Thyroid gland (tissue), 4 donors: Measurements from ENCODE around the gene TRIM16. TPM values are rescaled to one million over a fixed set of nuclear protein-coding genes. Genes with fewer than 3 reads are reported as not detected.

Source experiments
- DNase-seq, 2 donors: peaks; one replicate each; pipeline ENCODE4 v3.0.0-alpha.2; 2019
- H3K27ac ChIP-seq, 3 donors: fragments of 200-600 bp; sonication (generic); 1 replicate in 2 of 3; 2 replicates in 1 of 3; pipeline ENCODE4 v1.5.1; 2016 to 2019; ENCODE audit warnings: mild to moderate bottlenecking in 1 of 3, moderate library complexity in 1 of 3
- H3K27me3 ChIP-seq: fragments of 200-600 bp; sonication (generic); one replicate; pipeline ENCODE4 v1.5.1; 2019
- H3K36me3 ChIP-seq, 2 donors: fragments of 200-600 bp; sonication (generic); one replicate each; pipeline ENCODE4 v1.5.1; 2016 to 2019
- H3K4me1 ChIP-seq, 2 donors: fragments of 200-600 bp; sonication (generic); one replicate each; pipeline ENCODE4 v1.5.1; 2017 to 2019
- H3K4me3 ChIP-seq, 3 donors: fragments of 200-600 bp; sonication (generic); replicated peaks in 1 of 3; 1 replicate in 2 of 3; 2 replicates in 1 of 3; pipeline ENCODE4 v1.5.1; 2016; ENCODE audit warnings: mild to moderate bottlenecking in 1 of 3
- H3K9me3 ChIP-seq: fragments of 200-600 bp; sonication (generic); one replicate; pipeline ENCODE4 v1.5.1; 2017
- CTCF ChIP-seq, 6 experiments: fragments of 200-600 bp in 3 of 6; fragments of 450-650 bp in 3 of 6; sonication (generic) in 3 of 6; IDR thresholded peaks; one replicate each; pipeline ENCODE4 v1.5.1; 2016 to 2019; ENCODE audit warnings: antibody characterized with exemption in 6 of 6, mild to moderate bottlenecking in 2 of 6, inconsistent platforms in 1 of 6, moderate library complexity in 1 of 6
- POLR2A ChIP-seq, 2 donors: fragments of 450-650 bp; IDR thresholded peaks; one replicate each; pipeline ENCODE4 v1.6.1; 2017; ENCODE audit warnings: antibody characterized with exemption in 2 of 2, mild to moderate bottlenecking in 2 of 2, moderate library complexity in 1 of 2
- WGBS, 2 donors: methylation state at CpG; one replicate each; pipeline ENCODE4 v1.1.5; 2017; 5-methylcytosine and 5-hydroxymethylcytosine counted together
- intact Hi-C: fragments of 100-400 bp; cut with DNase I; formaldehyde crosslinking; loops from one replicate; pipeline ENCODE4 v1.15.1; 2023
- total RNA-seq, 4 donors: library from RNA; depleted of rRNA; stranded (reverse); fragments of >200 nt; gene quantifications; one replicate each; pipeline ENCODE4 v1.2.3, GENCODE V29; 2016

Gene TRIM16
- total RNA-seq, 4 donors from 2014 or later, result 45.4 to 125 (median 90.6) TPM

- H3K27me3 ChIP-seq, result no peaks in the 10 kb centered on the region
- intact Hi-C loops, result no loop called here
Observed at GRCh38 chr17:15663176-15663575, 20.9 kb downstream of the TRIM16 start.

GRCh38 chr17:15662681-15663080, 21.4 kb downstream of the TRIM16 start:
- 96 to 100% methylated on average over 3 of the region's 3 CpGs for WGBS, 2 donors
- no peak for DNase-seq

More at GRCh38 chr17:15663176-15663575, 20.9 kb downstream of the TRIM16 start:
- Histone ChIP-seq H3K36me3 (no peaks in the 10 kb centered on the region), H3K4me3 (no peak overlapping the region), H3K9me3 (no peaks in the 10 kb centered on the region), H3K4me1 (peaks cover 20 to 24% of the 10 kb centered on the region in 2 donors), H3K27ac (no peak overlapping the region)
- TF ChIP-seq CTCF (IDR thresholded peaks at IDR 0.05) (no peak), POLR2A (IDR thresholded peaks at IDR 0.05) (no peak)
- DNase-seq, result no peak
- 94 to 96% methylated on average over 6 of the region's 6 CpGs for WGBS, 2 donors

GRCh38 chr17:15660077-15660476, 24.0 kb downstream of the TRIM16 start:
- peak overlapping the region; percentile 89 to 96 (median 92) for H3K27ac ChIP-seq
- no peak for TF ChIP-seq CTCF (IDR thresholded peaks at IDR 0.05)
- TF ChIP-seq POLR2A (IDR thresholded peaks at IDR 0.05), result no peak
- 36 to 42% methylated on average over 3 of the region's 3 CpGs for WGBS, 2 donors

More at GRCh38 chr17:15662681-15663080, 21.4 kb downstream of the TRIM16 start:
- intact Hi-C loops, result no loop called here
- no peaks in the 10 kb centered on the region for H3K27me3 ChIP-seq
- H3K4me3 ChIP-seq, result no peak overlapping the region
- no peak for TF ChIP-seq POLR2A (IDR thresholded peaks at IDR 0.05)
- no peak for TF ChIP-seq CTCF (IDR thresholded peaks at IDR 0.05)
- no peaks in the 10 kb centered on the region for H3K9me3 ChIP-seq
- H3K36me3 ChIP-seq, result no peaks in the 10 kb centered on the region
- H3K4me1 ChIP-seq, result peaks cover 20 to 29% of the 10 kb centered on the region in 2 donors
- no peak overlapping the region for H3K27ac ChIP-seq

GRCh38 chr17:15659663-15660062, 24.4 kb downstream of the TRIM16 start:
- peak overlapping the region; percentile 89 to 96 (median 92) for H3K27ac ChIP-seq
- DNase-seq, result peak; percentile 96 to 98
- peaks cover 20 to 29% of the 10 kb centered on the region in 2 donors for H3K4me1 ChIP-seq
- intact Hi-C loops, result no loop called here
- no peak overlapping the region for H3K4me3 ChIP-seq
- WGBS, 2 donors, result 28 to 38% methylated on average over 4 of the region's 4 CpGs
- H3K36me3 ChIP-seq, result no peaks in the 10 kb centered on the region
- no peaks in the 10 kb centered on the region for H3K9me3 ChIP-seq
- TF ChIP-seq POLR2A (IDR thresholded peaks at IDR 0.05), result peak in 1 of 2 donors; percentile 50
- TF ChIP-seq CTCF (IDR thresholded peaks at IDR 0.05), result no peak
- H3K27me3 ChIP-seq, result no peaks in the 10 kb centered on the region

More at GRCh38 chr17:15660077-15660476, 24.0 kb downstream of the TRIM16 start:
- Histone ChIP-seq H3K4me1 (peaks cover 20 to 29% of the 10 kb centered on the region in 2 donors), H3K27me3 (no peaks in the 10 kb centered on the region), H3K9me3 (no peaks in the 10 kb centered on the region), H3K36me3 (no peaks in the 10 kb centered on the region), H3K4me3 (no peak overlapping the region)
- peak; percentile 33 to 52 for DNase-seq
- intact Hi-C loops, result no loop called here

- H3K4me1 ChIP-seq, result peaks cover 20 to 29% of the 10 kb centered on the region in 2 donors
- DNase-seq, result peak; percentile 15 to 25
- no peaks in the 10 kb centered on the region for H3K36me3 ChIP-seq
- 73 to 74% methylated on average over 5 to 6 of the region's 6 CpGs for WGBS, 2 donors
- H3K27me3 ChIP-seq, result no peaks in the 10 kb centered on the region
- H3K9me3 ChIP-seq, result no peaks in the 10 kb centered on the region
- H3K27ac ChIP-seq, result peak overlapping the region; percentile 89 to 96 (median 92)
- TF ChIP-seq CTCF (IDR thresholded peaks at IDR 0.05) (no peak), POLR2A (IDR thresholded peaks at IDR 0.05) (no peak)
- intact Hi-C loops, result no loop called here
- no peak overlapping the region for H3K4me3 ChIP-seq
Observed at GRCh38 chr17:15659236-15659635, 24.9 kb downstream of the TRIM16 start.
